Left renal pelvis (tissue), 4 donors: ENCODE results near the gene TUBA4B. TPM values are rescaled to one million over a fixed set of nuclear protein-coding genes. Genes with fewer than 3 reads are reported as not detected.

Experiments
- DNase-seq, 4 donors: peaks; one replicate each; pipeline ENCODE4 v3.0.0-alpha.2; 2013; ENCODE audit warnings: low read depth in 4 of 4, low spot score in 3 of 4
- polyA plus RNA-seq, 4 donors: library from polyadenylated mRNA; unstranded; fragments of 120-200 nt; gene quantifications; one replicate each; pipeline ENCODE4 v1.2.1, GENCODE V29; 2013; ENCODE audit not compliant: insufficient read length in 4 of 4

Gene TUBA4B
- polyA plus RNA-seq, 4 donors = 0.46 to 0.69 (median 0.61) TPM; not detected in 1

DNA sequence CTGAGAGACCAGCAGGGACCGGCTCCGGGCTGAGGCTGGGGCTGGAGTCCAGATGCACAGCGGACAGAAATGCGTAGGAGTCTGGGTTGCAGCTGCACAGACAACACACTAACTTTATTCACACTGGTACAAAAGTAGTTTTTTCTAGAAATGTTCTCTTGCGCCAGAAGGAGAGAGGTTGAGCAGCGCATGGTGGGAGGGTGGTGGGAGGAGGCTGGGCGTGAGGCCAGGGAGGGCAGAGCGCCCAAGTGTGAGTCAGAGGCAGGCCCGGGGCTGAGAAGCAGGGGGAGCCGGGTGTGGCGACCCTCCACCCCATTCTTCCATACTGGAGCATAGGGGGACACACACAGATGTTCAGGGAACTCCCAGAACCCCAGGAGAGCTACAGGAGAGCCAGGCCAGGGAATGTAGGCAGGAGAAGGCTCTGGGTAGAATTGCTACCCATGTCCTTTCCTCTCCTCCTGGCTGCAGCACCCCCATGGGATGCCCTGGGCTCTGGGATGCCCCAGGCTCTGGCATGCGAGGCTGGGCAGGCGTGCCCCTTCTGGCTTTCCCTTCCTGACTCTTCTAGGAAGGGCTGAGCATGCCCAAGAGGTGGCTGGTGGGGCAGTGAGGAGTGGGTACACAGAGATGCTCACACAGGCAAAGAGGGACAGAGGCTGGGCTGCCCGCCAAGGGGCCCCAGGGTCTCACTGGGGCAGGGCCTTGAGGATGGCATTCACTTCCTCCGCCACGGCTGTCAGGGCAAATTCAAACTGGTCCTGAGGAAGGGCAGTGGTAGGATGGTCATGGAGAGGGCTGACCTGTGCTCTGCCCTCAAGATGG, 36.7 kb downstream of the TUBA4B start:
- DNase-seq = no peak

GRCh38 chr2:219290381-219291171, 37.5 kb downstream of the TUBA4B start:
- no peak for DNase-seq

- DNase-seq = no peak
Observed at GRCh38 chr2:219291394-219291793, 38.4 kb downstream of the TUBA4B start.

DNA sequence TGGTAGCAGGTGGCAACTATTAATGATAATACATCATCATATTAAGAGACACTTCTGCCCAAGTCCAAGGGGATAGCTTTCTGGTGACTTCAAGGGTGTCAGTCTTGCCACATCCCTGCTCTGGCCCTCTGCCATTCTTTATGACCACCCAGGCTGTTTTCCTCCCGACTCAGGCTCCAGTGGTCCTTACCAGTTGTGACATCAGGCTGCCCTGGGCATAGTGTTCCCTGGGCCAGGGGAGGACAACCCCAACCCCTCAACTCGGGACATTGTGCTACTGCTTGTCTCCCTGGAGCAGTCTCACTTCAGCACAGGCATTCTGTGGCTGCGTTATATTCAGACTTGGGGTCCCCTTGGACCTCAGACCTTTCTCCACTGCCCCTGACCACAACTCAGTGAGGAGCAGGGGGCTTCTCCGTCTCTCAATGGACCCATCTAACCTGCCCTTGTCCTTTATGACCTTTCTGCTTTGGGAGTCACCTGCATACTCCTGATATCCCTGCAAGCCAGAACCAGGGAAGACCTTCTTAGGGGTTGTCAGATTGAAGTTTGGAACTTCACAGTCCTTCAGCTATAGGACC, 39.0 kb downstream of the TUBA4B start:
- no peak for DNase-seq

DNA sequence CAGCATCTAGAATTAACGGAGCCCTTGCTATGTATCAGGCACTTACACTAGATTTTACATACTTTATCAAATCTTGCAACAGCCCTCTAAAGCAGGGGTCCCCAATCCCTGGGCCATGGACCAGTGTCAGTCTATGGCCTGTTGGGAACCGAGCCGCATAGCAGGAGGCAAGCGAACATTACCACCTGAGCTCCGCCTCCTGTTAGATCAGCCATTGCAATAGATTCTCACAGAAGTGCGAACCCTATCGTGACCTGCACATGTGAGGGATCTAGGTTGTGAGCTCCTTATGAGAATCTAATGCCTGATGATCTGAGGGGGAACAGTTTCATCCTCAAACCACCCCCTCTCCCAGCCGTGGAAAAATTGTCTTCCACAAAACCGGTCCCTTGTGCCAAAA, 39.6 kb downstream of the TUBA4B start:
- no peak for DNase-seq

DNA sequence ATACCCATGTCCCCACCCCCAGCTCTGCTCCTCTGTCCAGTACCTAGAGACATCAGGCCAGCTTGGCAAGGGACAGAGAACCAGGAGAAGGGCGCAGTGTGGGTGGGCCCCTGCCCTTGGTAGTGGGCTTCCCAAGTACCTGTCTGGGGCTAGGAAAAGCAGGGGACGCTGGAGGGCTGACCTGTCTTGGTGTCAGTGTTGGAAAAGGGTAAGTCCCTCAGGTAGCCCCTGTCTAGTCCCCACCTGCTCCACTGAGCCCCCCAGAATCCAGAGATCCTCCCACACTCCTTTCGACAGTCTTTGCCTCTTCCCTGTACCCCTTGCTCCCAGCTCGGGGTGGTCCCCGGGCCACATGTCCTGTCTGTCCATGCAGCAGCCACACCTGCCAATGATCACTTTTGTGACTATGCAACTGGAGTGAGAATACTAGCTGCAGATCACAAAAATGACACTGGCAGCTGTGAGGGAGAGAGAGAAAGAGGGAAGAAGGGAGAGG, 40.7 kb downstream of the TUBA4B start:
- DNase-seq = no peak

DNA sequence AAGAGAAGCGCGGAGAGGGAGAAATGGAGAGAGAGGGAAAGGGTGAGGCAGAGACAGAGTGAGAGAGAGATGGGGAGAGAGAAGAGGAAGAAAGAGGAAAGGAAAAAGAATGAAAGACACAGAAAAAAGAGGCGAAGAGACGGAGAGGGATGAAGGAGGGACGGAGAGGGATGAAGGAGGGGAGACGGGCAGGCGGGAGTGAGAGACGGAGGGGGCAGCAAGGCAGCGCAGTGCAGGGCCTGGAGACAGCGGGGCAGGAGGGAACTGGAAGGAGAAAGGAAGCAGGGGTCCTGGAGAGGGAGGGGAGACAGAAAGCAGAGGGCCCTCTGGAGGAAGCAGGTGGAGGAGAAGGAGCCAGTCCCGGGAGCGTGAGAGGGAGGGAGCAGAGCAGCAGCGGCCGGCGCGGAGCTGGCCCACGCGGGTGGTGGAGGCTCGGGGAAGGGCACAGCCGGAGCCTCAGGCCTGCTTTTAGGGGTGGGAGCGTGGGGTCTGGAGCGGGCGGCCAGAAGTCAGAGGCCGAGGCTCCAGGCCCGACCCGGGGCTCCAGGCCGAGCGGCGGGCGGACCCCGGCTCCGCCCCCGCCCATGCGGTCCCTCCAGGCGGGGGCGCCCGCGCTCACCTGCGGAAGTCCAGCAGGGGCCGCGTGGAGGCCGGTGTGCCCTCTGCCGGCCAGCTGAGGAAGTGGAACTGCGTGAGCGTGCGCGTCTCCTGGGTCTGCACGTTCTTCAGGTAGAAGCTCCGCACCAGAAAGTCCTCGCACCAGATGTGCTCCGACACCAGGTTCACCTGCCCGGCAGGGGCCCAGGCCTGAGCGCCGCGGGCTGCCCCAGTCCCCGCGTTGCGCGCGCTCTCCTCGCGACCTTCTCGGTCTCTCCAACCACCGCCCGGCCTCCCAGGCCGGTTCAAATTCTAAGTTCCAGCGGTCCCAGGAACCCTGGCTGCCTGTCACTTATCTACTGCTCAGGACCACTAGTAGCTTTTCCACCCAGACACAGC, 41.6 kb downstream of the TUBA4B start:
- DNase-seq = peak in 3 of 4 donors; percentile 71 to 79 (median 78)

GRCh38 chr2:219296142-219296541, 43.1 kb downstream of the TUBA4B start:
- DNase-seq = no peak

- no peak for DNase-seq
Observed at GRCh38 chr2:219296631-219297391, 43.8 kb downstream of the TUBA4B start.

GRCh38 chr2:219297766-219298456, 44.9 kb downstream of the TUBA4B start:
- DNase-seq = no peak

GRCh38 chr2:219298759-219299371, 45.8 kb downstream of the TUBA4B start:
- DNase-seq = peak in 2 of 4 donors; percentile 68 to 72

DNA sequence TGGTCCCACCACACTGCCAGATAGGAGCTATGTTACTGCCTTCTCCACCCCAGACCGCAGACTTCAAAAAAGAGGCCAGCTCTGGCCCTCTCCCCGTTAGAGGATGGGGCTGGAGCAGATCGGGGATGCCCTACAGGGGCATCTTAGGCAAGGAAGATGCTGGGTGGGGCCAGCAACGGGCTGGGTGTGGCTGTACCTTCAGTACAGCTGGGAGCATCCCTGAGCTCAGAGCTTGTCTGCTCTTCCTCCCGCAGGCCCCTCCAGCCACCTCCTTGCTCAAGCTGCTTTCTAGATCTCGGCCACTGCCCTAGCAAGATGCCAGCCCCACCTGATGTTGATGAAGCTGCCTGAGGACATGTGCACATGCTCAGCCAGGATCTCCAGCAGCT, 46.3 kb downstream of the TUBA4B start:
- no peak for DNase-seq

GRCh38 chr2:219300022-219300421, 47.0 kb downstream of the TUBA4B start:
- no peak for DNase-seq

- no peak for DNase-seq
Observed at GRCh38 chr2:219302412-219302968, 49.4 kb downstream of the TUBA4B start.

GRCh38 chr2:219304223-219304622, 51.2 kb downstream of the TUBA4B start:
- DNase-seq = no peak

DNA sequence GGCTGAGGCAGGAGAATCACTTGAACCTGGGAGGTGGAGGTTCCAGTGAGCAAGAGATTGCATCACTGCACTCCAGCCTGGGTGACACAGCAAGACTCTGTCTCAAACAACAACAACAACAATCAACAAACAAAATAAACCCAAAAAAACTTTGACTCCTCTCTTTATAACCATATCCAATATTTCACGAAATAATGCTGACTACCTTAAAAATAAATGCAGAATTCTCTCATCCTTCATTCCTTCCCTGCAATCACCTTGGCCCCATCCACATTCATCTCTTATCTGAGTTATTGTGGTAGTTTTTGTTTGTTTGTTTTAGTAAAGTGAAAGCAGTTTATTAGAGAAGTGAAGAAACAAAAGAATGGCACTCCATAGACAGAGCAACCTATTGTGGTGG, 53.0 kb downstream of the TUBA4B start:
- DNase-seq = no peak

DNA sequence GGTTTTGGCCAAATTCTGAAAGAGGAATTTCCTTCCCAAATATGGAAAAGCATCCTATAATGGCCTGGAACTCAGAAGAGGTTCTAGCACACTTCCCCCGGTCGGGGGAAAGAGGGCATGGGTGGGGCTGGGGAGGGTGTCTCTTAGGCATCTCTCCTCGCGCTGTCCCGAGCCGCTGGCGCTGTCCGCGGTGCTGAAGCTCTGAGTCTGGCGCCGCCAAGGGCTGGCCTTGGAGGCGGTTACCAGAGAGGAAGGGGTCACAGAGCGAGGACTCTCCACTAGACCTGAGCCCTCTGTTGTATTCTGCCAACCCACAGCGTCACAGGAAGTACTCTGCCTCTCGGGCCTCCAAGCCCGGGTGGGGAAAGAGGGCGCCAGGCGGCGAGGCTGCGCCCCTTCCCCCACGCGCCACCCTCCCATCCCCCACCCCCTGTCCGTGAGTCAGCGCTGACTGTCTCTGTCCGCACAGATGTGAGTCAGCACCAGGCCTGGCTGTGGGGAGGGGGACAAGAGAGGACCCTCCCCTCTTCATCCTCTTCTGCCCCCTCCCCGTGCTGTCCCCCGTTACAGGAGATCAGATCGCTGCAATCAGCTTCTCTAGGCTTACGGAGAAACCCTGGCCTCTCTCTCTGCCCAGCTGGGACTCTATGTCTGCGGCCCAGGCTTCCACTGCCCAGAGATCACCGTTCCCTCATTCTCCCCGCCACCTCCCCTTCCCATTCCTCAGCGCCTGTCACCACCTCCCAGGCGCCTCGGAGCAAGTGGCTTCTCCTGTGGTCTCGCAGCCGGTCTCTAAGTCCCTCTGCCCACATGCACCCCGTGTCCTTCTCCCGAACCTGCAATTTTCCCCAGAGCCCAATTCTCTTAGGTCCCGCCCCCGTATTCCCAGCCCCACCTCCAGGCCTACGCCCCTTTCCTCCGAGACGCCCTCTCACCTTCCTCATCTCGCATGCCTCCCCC, 55.4 kb downstream of the TUBA4B start:
- peak in 1 of 4 donors; percentile 60 for DNase-seq
